Panc1 (cell line): ENCODE measurements around the gene ACP7.

ENCODE experiments used
- CTCF ChIP-seq: fragments of 450-650 bp; IDR thresholded peaks from 2 replicates; pipeline ENCODE4 v1.5.1; 2017; ENCODE audit warnings: mild to moderate bottlenecking
- POLR2AphosphoS5 ChIP-seq: IDR thresholded peaks from 2 replicates; pipeline ENCODE4 v1.6.1; 2012; ENCODE audit warnings: mild to moderate bottlenecking, low read depth, low read length, moderate library complexity
- REST ChIP-seq, 2 experiments: IDR thresholded peaks; 2 replicates each; pipeline ENCODE4 v1.6.1; 2011 to 2012; ENCODE audit warnings: low read depth in 2 of 2, control low read depth in 1 of 2, low read length in 1 of 2, mild to moderate bottlenecking in 1 of 2, moderate library complexity in 1 of 2; ENCODE audit not compliant: insufficient read depth in 1 of 2

- TF ChIP-seq CTCF (no peak), POLR2AphosphoS5 (no peak), REST (IDR thresholded peaks at IDR 0.05; ENCODE audit: insufficient read depth in 1 of 2, low read depth in 2 of 2, low read length in 1 of 2) (no peak)
Measured at GRCh38 chr19:39064405-39064804, 19.8 kb upstream of the ACP7 start.
